ENCODE results near the gene GREB1.

Gene GREB1

GRCh38 chr2:11616097-11616687 is 82.3 kb downstream of the GREB1 start:
- no peak for DNase-seq

GRCh38 chr2:11616851-11617415 is 83.1 kb downstream of the GREB1 start:
- no peak for DNase-seq

DNA sequence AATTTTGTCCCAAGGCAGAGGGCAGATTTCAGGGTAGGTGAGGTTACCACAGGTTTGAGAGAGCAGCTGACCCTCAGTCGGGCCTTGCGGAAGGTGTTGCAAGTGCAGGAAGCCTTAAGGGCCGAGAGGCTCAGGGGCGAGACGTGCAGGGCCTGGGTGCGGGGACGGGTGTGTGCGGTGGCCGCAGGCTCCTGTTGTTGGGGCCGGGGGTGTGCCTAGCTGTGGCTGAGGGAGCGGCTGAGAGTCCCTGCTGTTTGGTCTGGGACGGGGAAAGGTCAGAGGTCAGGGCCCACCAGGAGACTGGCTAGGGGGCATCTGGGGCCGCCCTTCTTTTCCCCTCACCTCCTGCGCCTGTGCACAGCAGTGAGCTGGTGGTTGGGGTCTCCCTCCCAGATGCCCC is 83.7 kb downstream of the GREB1 start:
- DNase-seq = no peak

- DNase-seq = no peak
Observed at GRCh38 chr2:11617984-11618707, 84.3 kb downstream of the GREB1 start.

DNA sequence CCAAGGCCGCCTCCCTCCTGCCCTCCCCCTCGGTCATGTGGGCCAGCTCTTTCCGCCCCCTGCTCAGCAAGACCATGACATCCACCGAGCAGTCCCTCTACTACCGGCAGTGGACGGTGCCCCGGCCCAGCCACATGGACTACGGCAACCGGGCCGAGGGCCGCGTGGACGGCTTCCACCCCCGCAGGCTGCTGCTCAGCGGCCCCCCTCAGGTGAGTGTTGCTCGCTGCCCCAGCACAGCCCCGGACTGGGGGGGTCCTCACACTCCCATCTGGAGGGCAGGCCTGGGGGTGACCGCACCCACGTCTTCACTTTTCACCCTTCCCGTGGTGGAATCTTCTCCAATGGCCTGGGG is 84.8 kb downstream of the GREB1 start:
- no peak for DNase-seq

GRCh38 chr2:11621410-11621809 is 87.6 kb downstream of the GREB1 start:
- DNase-seq = no peak

DNA sequence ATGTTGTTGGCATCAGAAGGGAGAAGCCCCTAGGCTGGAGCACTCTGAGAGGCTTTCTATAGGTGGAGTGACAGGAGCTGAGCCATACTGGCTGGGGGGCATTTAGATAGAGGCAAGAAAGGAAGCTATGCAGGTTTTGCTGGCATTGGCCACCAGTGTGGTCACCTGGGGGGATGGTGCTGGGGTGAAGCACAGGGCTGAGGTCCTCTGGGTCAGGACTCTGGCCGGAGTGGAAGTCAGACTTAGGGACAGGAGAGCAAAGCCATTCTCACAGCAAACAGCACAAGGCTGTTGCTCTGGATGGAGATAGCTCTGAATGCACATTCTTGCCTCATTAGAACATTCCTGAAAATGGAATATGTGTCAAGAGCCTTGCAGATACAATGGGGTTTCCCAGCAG is 88.8 kb downstream of the GREB1 start:
- no peak for DNase-seq

DNA sequence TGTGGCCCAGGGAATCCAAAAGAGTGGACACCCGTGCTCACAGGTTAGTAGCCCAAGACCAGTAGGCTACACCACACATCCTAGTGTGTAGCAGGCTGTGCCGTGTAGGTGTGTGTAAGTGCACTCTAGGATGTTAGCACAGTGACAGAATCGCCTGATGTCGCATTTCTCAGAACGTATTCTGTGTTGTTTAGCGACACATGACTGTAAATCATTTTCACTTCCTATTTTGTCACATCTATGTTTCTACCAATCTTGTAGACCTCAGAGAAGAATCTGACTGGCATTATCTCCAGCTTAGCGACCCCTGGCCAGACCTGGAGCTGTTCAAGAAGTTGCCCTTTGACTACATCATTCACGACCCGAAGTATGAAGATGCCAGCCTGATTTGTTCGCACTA is 91.0 kb downstream of the GREB1 start:
- no peak for DNase-seq

- DNase-seq = no peak
Observed at GRCh38 chr2:11625671-11626070, 91.8 kb downstream of the GREB1 start.

DNA sequence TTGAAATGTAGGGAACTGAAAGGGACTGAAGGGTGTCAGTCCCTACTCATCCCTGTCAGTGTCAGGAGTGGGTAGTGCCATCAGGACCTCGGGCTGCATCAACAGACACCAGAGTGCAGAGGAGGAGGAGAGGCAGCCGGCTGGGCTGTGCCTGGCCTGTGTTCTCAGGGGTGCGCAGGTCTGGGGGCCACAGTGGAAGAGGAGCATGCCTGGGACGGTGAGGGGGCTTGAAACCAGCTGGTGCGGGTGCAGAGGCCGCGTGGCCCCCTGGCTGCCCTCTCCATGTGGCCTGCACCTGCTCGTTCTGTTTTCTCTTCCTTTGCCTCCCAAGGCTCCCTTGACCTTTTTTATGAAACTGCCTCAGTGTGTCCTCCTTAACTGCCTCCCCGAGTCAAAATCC is 94.8 kb downstream of the GREB1 start:
- no peak for DNase-seq

DNA sequence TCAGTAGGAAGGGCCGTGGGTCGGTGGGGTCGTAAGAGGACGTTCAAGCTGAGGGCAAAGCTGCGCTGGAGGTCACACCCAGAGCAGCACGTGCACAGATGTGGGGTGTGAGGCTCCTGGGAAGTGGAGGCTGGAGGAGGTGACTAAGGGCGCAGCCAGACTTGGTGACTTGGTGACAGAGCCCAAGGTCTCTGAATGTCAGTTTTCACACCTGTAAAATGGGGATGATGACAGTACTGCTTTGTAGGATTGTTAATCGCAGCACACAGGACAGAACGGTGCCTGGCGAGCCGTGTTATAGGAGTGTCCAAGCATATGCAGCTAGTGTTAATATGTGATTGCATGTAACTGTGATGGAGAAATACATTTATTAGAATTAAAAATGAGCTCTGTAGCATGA is 95.4 kb downstream of the GREB1 start:
- DNase-seq = no peak

DNA sequence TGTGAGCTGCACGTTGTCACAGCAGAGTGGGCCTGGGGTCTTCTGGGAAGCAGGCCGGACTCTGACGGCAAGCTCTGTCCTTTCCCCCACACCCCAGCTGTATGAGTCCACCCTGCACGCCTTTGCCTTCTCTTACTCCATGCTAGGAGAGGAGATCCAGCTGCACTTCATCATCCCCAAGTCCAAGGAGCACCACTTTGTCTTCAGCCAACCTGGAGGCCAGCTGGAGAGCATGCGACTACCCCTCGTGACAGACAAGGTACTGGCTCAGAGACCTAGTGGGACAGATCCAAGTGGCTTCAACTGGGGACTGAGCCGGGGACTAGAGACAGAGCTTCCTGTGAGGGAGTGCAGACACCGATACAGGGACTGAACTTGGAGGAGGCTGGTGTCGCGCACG is 96.0 kb downstream of the GREB1 start:
- no peak for DNase-seq

GRCh38 chr2:11630855-11631254 is 97.0 kb downstream of the GREB1 start:
- no peak for DNase-seq

GRCh38 chr2:11631462-11631861 is 97.6 kb downstream of the GREB1 start:
- no peak for DNase-seq

DNA sequence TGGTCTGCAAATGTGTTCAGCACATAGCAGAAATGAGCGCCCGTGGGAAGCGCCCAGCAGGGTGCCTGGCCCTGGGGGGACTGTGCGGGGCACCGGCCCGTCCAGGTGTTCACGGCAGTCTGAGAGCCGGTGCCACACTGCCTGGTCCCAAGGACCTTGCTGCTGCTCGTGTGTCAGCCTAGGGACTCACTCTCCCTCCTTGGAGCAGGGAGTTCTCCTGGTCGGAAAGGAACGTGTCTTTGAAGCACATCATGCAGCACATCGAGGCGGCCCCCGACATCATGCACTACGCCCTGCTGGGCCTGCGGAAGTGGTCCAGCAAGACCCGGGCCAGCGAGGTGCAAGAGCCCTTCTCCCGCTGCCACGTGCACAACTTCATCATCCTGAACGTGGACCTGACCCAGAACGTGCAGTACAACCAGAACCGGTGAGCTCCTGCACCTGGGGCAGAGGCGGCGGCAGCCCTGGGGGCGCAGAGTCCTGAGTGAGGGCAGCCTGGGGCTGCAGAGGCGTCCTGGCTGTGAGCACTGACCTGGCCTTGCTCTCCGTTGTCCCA is 100.2 kb downstream of the GREB1 start:
- DNase-seq = no peak

DNA sequence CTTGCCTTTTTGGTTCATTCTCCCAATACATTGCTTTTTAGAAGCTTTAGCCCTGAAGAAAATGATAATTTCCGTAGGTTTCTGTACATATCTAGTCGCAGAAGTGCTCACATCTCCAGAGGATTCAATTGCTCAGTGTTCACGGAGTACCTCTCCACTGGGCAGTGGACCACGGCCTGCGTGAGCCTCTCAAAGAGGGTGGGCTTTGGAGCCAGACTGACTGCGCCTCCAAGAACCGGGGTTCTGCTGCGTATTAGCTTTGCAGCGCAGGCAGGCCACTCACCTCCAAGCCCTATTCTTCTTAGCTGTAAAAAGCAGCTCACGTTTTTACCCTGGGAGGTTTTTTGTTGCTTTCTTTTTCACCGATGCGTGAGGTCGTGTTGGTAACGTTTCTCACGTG is 100.7 kb downstream of the GREB1 start:
- DNase-seq = no peak

DNA sequence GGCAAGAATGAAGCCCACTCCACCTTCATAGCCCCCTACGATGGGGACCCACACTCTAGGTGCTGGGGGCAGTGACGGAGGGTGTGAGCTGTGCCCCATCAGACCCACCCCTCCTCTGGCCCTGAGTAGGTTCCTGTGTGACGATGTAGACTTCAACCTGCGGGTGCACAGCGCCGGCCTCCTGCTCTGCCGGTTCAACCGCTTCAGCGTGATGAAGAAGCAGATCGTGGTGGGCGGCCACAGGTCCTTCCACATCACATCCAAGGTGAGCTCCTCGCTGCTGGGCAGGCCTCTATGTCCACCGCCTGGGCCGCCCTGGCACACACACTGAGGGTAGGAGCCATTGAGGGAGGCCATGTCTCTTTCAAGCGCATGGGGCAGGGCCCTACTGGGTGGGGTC is 101.3 kb downstream of the GREB1 start:
- no peak for DNase-seq

DNA sequence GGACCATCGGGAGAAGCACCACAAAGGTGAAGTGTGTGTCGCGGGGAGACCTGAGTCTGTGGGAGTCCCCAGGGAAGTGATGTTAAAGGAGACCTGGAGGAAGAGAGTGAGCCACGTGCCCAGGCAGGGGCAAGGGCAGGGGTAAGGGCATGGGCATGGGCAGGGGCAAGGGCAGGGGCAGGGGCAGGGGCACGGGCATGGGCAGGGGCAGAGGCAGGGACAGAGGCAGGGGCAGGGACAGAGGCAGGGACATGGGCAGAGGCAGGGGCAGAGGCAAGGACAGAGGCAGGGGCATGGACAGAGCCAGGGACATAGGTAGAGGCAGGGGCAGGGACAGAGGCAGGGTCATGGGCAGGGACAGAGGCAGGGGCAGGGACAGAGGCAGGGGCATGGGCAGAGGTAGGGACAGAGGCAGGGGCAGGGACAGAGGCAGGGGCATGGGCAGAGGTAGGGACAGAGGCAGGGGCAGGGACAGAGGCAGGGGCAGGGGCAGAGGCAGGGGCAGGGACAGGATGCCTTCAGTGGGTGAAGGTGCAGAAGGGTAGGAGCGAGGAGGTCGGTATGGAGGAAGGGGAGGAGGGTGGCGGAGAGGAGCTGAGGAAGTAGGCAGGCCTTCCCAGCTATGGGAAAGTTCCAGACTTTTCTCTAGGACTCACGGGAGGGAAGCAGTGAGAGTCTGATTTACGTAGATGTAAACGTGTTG is 102.9 kb downstream of the GREB1 start:
- DNase-seq = no peak

DNA sequence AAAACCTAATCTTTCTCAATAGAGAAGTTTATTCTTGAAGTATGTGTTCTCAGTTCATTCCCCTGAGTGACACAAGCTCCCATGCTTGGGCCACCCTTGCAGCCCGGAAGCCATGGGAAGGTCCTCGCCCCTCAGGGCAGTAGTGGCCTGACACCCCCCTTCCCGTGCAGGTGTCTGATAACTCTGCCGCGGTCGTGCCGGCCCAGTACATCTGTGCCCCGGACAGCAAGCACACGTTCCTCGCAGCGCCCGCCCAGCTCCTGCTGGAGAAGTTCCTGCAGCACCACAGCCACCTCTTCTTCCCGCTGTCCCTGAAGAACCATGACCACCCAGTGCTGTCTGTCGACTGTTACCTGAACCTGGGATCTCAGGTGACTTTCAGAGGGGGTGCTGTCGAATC is 103.7 kb downstream of the GREB1 start:
- DNase-seq = no peak

DNA sequence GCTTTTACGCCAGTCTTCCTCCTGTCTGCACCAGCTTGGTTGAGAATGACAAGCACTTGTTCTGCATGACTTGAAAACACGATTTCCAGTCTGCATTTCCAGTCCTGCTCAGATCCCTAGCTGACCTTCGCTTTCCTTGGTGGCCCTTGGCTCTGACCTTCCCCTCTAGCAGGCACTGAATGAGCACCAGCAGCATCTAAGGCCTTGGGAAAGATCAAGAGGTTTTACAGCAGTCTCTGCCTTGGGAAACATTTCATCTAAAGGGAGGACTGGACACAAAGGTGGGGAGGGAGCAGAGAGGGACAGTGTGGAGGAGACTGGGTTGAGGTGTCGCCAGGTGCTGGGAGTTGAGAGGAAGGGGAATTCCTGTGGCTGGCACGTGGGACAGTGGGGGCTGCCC is 105.7 kb downstream of the GREB1 start:
- no peak for DNase-seq

GRCh38 chr2:11640132-11640531 is 106.3 kb downstream of the GREB1 start:
- DNase-seq = no peak

DNA sequence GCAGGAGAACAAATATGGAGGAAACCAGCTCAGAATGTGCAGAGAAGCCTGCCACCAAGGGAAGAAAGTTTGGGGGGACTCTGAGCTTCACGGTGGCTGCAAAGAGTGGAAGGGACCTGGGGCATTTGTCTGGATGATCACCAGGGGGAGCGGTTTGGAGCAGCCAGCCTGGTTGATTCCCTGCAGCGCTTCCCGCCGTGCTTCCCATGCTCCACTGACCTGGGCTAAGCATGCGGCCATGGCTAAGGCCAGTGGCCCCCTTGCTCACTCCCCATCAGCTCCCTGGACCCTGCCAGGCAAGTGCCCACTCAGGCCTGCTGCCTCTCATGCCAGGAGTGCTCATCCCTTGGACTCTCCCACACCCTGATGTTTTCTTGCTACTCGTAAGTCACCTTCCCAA is 109.1 kb downstream of the GREB1 start:
- DNase-seq = no peak

DNA sequence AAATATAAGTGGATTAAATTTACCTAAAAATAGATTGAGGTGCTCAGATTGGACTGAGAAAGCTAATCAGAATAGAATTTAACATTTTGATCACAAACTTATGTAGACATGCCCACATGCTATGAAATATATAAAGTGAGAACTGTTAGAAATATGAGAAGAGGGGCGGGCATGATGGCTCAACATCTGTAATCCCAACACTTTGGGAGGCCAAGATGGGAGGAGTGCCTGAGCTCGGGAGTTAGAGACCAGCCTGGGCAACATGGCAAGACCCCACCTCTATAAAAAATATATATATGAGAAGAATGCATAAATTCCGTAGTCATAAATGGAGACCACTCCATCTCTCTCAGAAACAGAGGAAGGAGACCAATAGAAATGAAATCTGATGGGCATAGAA is 110.4 kb downstream of the GREB1 start:
- DNase-seq = no peak

DNA sequence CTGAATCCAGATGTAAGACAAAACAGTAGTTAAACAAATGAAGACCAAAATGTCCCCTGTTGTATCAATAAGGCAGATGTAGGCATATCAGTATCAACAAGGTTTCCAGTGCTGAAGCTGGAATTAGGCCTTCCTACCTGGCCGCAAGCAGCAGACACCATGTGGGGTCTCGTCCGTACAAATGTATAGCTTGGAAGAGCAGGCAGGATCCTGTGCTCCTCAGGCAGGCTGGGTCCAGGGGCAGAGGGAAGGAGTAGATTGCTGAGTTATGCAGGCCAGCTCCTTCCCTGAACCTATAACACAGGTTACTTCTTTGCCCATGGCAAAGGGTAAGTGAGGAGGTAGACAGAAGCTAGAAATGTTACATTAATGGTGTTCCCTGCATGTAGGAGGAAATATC is 112.7 kb downstream of the GREB1 start:
- DNase-seq = no peak

Data from GF-D8 (cell line).